ENCODE results near the gene WSCD2.

WSCD2 gene

DNA sequence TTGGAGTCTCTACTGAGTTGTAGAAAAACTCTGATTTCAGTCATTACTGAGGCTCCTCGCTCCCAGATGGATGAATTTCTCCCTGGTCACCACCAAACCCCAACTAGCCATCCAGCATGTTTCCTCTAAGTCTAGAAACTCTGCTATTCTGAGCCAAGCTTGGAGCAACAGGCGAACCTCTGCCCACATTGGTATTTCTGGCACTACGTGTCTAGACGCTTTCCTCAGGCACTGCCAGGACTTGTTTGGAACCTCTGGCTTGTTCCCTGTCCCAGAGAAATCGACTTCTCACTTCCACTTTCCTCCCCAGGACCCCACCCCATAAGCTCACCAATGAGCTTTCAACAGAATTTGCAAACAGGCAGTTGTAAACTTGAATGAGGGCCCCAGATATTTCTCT, 27.6 kb downstream of the WSCD2 start:
- H2AFZ ChIP-seq (ENCODE audit: low read length), result no peak overlapping the region
- no peaks in the 10 kb centered on the region for H3F3A ChIP-seq (ENCODE audit: low read depth)
- no peak overlapping the region for H3K4me3 ChIP-seq (ENCODE audit: low read length, poor library complexity, severe bottlenecking)
- no peaks in the 10 kb centered on the region for H3K79me2 ChIP-seq (ENCODE audit: insufficient read depth, low read length)
- TF ChIP-seq EZH2phosphoT487 (IDR thresholded peaks at IDR 0.05; ENCODE audit: borderline replicate concordance) (no peak), CTCF (conservative IDR thresholded peaks at IDR 0.05; ENCODE audit: low read length) (no peak)
- no peaks in the 10 kb centered on the region for H3K36me3 ChIP-seq (ENCODE audit: insufficient read depth, low read length)
- no peaks in the 10 kb centered on the region for H3K9me3 ChIP-seq (ENCODE audit: insufficient read depth, low read depth, low read length)
- no peaks in the 10 kb centered on the region for H3K4me1 ChIP-seq (ENCODE audit: insufficient read depth, low read length, poor library complexity, severe bottlenecking)
- H3K4me2 ChIP-seq (ENCODE audit: low read depth, low read length, poor library complexity, severe bottlenecking), result no peak overlapping the region
- no peaks in the 10 kb centered on the region for H3K27me3 ChIP-seq (ENCODE audit: insufficient read depth, low read length, poor library complexity, severe bottlenecking)
- H3K9ac ChIP-seq (ENCODE audit: low read depth, low read length, poor library complexity, severe bottlenecking), result no peak overlapping the region
- H4K20me1 ChIP-seq (ENCODE audit: insufficient read depth, low read length, poor library complexity, severe bottlenecking), result no peaks in the 10 kb centered on the region
- H3K9me2 ChIP-seq (replicated peaks; ENCODE audit: low read depth, low read length), result no peaks in the 10 kb centered on the region

DNA sequence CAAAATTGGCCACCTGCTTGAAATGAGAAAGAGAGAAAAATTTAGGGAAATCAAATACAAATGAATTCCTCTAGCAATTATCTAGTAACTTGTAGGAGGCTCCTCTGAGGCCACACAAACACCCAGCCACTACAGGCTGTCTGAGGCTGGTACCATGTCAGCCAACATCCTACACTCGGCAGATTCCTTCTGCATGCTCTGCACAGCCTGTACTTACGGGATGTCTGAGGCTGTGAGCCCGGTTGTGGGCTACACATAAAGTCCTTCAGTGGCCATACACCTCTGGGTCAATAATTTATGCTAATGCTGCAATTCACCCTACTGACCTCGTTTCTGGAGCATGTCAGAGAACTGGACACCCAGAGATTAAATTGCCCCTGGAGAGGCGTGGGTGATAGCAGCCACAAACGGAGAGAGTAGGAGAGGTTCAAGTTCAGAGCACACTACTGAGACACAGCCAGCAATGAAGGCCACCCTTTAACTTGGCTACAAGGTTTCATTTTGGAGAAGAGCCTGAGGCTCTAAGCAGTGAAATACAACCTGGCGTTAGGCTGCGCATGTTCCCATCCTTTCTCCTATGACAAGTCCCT, 28.9 kb downstream of the WSCD2 start:
- no peak overlapping the region for H3K9ac ChIP-seq (ENCODE audit: low read depth, low read length, poor library complexity, severe bottlenecking)
- no peaks in the 10 kb centered on the region for H3K79me2 ChIP-seq (ENCODE audit: insufficient read depth, low read length)
- no peaks in the 10 kb centered on the region for H4K20me1 ChIP-seq (ENCODE audit: insufficient read depth, low read length, poor library complexity, severe bottlenecking)
- H3K4me2 ChIP-seq (ENCODE audit: low read depth, low read length, poor library complexity, severe bottlenecking), result no peak overlapping the region
- H3K9me2 ChIP-seq (replicated peaks; ENCODE audit: low read depth, low read length), result no peaks in the 10 kb centered on the region
- TF ChIP-seq CTCF (conservative IDR thresholded peaks at IDR 0.05; ENCODE audit: low read length), result no peak
- no peak for TF ChIP-seq EZH2phosphoT487 (IDR thresholded peaks at IDR 0.05; ENCODE audit: borderline replicate concordance)
- H3K9me3 ChIP-seq (ENCODE audit: insufficient read depth, low read depth, low read length), result no peaks in the 10 kb centered on the region
- no peak overlapping the region for H2AFZ ChIP-seq (ENCODE audit: low read length)
- H3K4me3 ChIP-seq (ENCODE audit: low read length, poor library complexity, severe bottlenecking), result no peak overlapping the region
- no peaks in the 10 kb centered on the region for H3F3A ChIP-seq (ENCODE audit: low read depth)
- no peaks in the 10 kb centered on the region for H3K4me1 ChIP-seq (ENCODE audit: insufficient read depth, low read length, poor library complexity, severe bottlenecking)
- H3K27me3 ChIP-seq (ENCODE audit: insufficient read depth, low read length, poor library complexity, severe bottlenecking), result no peaks in the 10 kb centered on the region
- H3K36me3 ChIP-seq (ENCODE audit: insufficient read depth, low read length), result no peaks in the 10 kb centered on the region

DNA sequence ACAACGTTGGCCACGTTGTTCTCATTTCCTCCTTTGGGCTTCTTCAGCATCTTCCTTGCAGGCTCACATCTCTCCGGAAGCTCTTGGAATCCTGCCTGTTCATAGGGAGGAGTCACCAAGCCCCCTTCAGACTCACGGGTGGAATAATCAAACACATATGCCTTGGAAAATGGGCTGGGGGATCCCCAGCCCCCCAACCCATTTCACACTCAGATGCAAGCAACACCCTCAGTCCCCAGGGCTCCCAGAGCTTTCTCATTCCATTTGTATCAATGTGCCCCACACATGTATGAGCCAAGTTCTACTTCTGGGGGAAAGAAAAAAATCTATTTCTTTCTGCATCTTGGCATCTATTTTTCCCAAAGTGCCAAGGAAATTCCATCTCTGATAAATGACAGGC, 33.1 kb downstream of the WSCD2 start:
- no peaks in the 10 kb centered on the region for H3K36me3 ChIP-seq (ENCODE audit: insufficient read depth, low read length)
- H3F3A ChIP-seq (ENCODE audit: low read depth), result no peaks in the 10 kb centered on the region
- H3K27me3 ChIP-seq (ENCODE audit: insufficient read depth, low read length, poor library complexity, severe bottlenecking), result no peaks in the 10 kb centered on the region
- H3K4me1 ChIP-seq (ENCODE audit: insufficient read depth, low read length, poor library complexity, severe bottlenecking), result no peaks in the 10 kb centered on the region
- no peak overlapping the region for H3K4me2 ChIP-seq (ENCODE audit: low read depth, low read length, poor library complexity, severe bottlenecking)
- no peaks in the 10 kb centered on the region for H3K9me3 ChIP-seq (ENCODE audit: insufficient read depth, low read depth, low read length)
- H3K9ac ChIP-seq (ENCODE audit: low read depth, low read length, poor library complexity, severe bottlenecking), result no peak overlapping the region
- no peak overlapping the region for H3K4me3 ChIP-seq (ENCODE audit: low read length, poor library complexity, severe bottlenecking)
- no peaks in the 10 kb centered on the region for H3K79me2 ChIP-seq (ENCODE audit: insufficient read depth, low read length)
- no peak overlapping the region for H2AFZ ChIP-seq (ENCODE audit: low read length)
- no peaks in the 10 kb centered on the region for H4K20me1 ChIP-seq (ENCODE audit: insufficient read depth, low read length, poor library complexity, severe bottlenecking)
- no peaks in the 10 kb centered on the region for H3K9me2 ChIP-seq (replicated peaks; ENCODE audit: low read depth, low read length)
- TF ChIP-seq EZH2phosphoT487 (IDR thresholded peaks at IDR 0.05; ENCODE audit: borderline replicate concordance), result no peak
- TF ChIP-seq CTCF (conservative IDR thresholded peaks at IDR 0.05; ENCODE audit: low read length), result no peak

Measured in Loucy (cell line).